ENCODE data around the gene SUMO1. TPM values are rescaled to one million over a fixed set of nuclear protein-coding genes. Genes with fewer than 3 reads are reported as not detected.
A peak's percentile ranks its signal among the peaks of the same experiment; 100 is the strongest.
"Not testable (repeated sequence)": the region's sequence is repeated elsewhere in the genome, so short reads cannot be mapped to it uniquely, and the experiment has no call there.

Gene SUMO1
- total RNA-seq, 1 experiment from 2014 or later, result 67.9 TPM

DNA sequence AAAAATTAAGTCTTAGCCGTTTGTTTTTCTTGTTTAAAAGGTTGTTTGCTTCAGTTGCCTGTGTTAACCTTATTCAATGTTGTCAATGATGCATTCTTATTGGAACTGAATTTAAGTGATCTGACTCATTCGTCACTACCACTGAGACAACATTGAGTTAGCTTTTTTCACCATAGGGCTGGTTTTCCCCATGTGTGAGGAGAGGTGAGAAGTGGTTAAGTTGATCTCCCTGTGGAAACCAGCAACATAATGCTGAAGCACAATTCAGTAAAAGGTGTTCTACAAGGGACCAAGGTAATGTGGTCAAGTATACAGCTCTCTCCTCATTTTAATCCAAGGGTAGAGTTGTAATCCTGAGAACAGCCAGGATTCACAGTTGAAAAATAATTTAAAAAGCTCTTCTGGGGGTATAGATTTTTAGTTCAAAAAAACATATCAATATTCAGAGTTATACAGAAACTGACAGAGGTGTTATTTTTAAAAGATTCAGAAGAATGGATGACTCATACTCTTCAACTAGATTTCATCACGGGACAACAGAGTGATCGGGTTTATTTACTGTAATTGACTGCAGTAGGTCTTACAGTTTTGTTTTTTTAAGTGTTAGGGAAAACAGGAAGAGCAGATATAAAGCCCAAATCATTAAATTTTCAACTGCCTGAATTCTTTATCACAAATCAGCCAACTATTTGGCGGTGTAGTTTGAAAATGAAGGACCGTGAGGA, 39.8 kb upstream of the SUMO1 start:
- peaks cover 71% of the 10 kb centered on the region for H3K36me3 Mint-ChIP-seq (ENCODE audit: insufficient read depth, unreplicated experiment)
- H3K27me3 Mint-ChIP-seq (ENCODE audit: insufficient read depth, unreplicated experiment), result no peaks in the 10 kb centered on the region
- CTCF ChIA-PET, result interaction anchor here (0.5 to 2.6 kb wide), 16 partner anchors 8 to 1257 kb away, joined by 3 to 14 read pairs (median 4); partner anchors contain the start of gene RAPH1
- H3K27ac Mint-ChIP-seq (ENCODE audit: low read depth, unreplicated experiment), result peak overlapping the region; percentile 57
- no peak for TF ChIP-seq CTCF (IDR thresholded peaks at IDR 0.05; ENCODE audit: unreplicated experiment)
- no peaks in the 10 kb centered on the region for H3K9me3 Mint-ChIP-seq (ENCODE audit: unreplicated experiment)
- DNase-seq (ENCODE audit: unreplicated experiment), result peak; percentile 79
- POLR2A ChIA-PET, result interaction anchor here (0.6 to 6.6 kb wide), 14 partner anchors 9 to 498 kb away, joined by 3 to 94 read pairs (median 4); partner anchors contain the start of genes BMPR2, NOP58 and SUMO1
- intact Hi-C loops (cut with micrococcal nuclease), result loop anchor here (2.0 to 5.0 kb wide), 2 partner anchors 41 to 101 kb away; partner anchors contain the start of gene SUMO1
- no TSS peak for BruUV-seq (replicated peaks)
- peaks cover 16% of the 10 kb centered on the region for H3K4me1 Mint-ChIP-seq (ENCODE audit: insufficient read depth, unreplicated experiment)
- peak overlapping the region; percentile 32 for H3K4me3 Mint-ChIP-seq (ENCODE audit: unreplicated experiment)

GRCh38 chr2:202276078-202276720, 37.8 kb upstream of the SUMO1 start:
- BruUV-seq (replicated peaks), result TSS peak; percentile 25
- peaks cover 51% of the 10 kb centered on the region for H3K36me3 Mint-ChIP-seq (ENCODE audit: insufficient read depth, unreplicated experiment)
- CTCF ChIA-PET, result interaction anchor here (0.6 to 0.7 kb wide), 3 partner anchors 13 to 1024 kb away, joined by 3 to 4 read pairs (median 3); no protein-coding TSS in a partner anchor
- intact Hi-C loops (cut with micrococcal nuclease), result loop anchor here (1.0 to 5.0 kb wide), 2 partner anchors 9 to 39 kb away; partner anchors contain the start of gene SUMO1
- H3K27ac Mint-ChIP-seq (ENCODE audit: low read depth, unreplicated experiment), result peak overlapping the region; percentile 87
- H3K4me1 Mint-ChIP-seq (ENCODE audit: insufficient read depth, unreplicated experiment), result peaks cover 16% of the 10 kb centered on the region
- POLR2A ChIA-PET, result interaction anchor here (2.8 to 6.6 kb wide), 3 partner anchors 9 to 102 kb away, joined by 10 to 94 read pairs (median 26); partner anchors contain the start of genes NOP58 and SUMO1
- not testable (repeated sequence) for H3K9me3 Mint-ChIP-seq (ENCODE audit: unreplicated experiment); H3K27me3 Mint-ChIP-seq (ENCODE audit: insufficient read depth, unreplicated experiment)
- peak; percentile 87 for DNase-seq (ENCODE audit: unreplicated experiment)
- peak overlapping the region; percentile 35 for H3K4me3 Mint-ChIP-seq (ENCODE audit: unreplicated experiment)

GRCh38 chr2:202270487-202270886, 32.1 kb upstream of the SUMO1 start:
- intact Hi-C loops (cut with micrococcal nuclease), result no loop called here
- Mint-ChIP-seq H3K4me3 (ENCODE audit: unreplicated experiment) (peak overlapping the region; percentile 35), H3K9me3 (ENCODE audit: unreplicated experiment) (no peaks in the 10 kb centered on the region), H3K36me3 (ENCODE audit: insufficient read depth, unreplicated experiment) (peaks cover 17% of the 10 kb centered on the region), H3K4me1 (ENCODE audit: insufficient read depth, unreplicated experiment) (no peaks in the 10 kb centered on the region), H3K27ac (ENCODE audit: low read depth, unreplicated experiment) (peak overlapping the region; percentile 35), H3K27me3 (ENCODE audit: insufficient read depth, unreplicated experiment) (no peaks in the 10 kb centered on the region)
- ChIA-PET POLR2A (interaction anchor here (0.6 to 6.2 kb wide), 3 partner anchors 34 to 262 kb away, joined by 5 to 46 read pairs (median 7); partner anchors contain the start of gene BMPR2), CTCF (interaction anchor here (0.6 kb wide), 1 partner anchor 107 kb away, joined by 3 read pairs; no protein-coding TSS in a partner anchor)
- BruUV-seq (replicated peaks), result no TSS peak
- no peak for TF ChIP-seq CTCF (IDR thresholded peaks at IDR 0.05; ENCODE audit: unreplicated experiment)
- DNase-seq (ENCODE audit: unreplicated experiment), result no peak

- Mint-ChIP-seq H3K4me1 (ENCODE audit: insufficient read depth, unreplicated experiment) (no peaks in the 10 kb centered on the region), H3K4me3 (ENCODE audit: unreplicated experiment) (no peak overlapping the region), H3K27ac (ENCODE audit: low read depth, unreplicated experiment) (no peak overlapping the region), H3K9me3 (ENCODE audit: unreplicated experiment) (no peaks in the 10 kb centered on the region), H3K27me3 (ENCODE audit: insufficient read depth, unreplicated experiment) (no peaks in the 10 kb centered on the region), H3K36me3 (ENCODE audit: insufficient read depth, unreplicated experiment) (peaks cover 12% of the 10 kb centered on the region)
- CTCF ChIA-PET, result interaction anchor here (0.6 kb wide), 1 partner anchor 24 kb away, joined by 5 read pairs; no protein-coding TSS in a partner anchor
- no TSS peak for BruUV-seq (replicated peaks)
- peak; percentile 23 for DNase-seq (ENCODE audit: unreplicated experiment)
- no peak for TF ChIP-seq CTCF (IDR thresholded peaks at IDR 0.05; ENCODE audit: unreplicated experiment)
- intact Hi-C loops (cut with micrococcal nuclease), result no loop called here
- POLR2A ChIA-PET, result interaction anchor here (0.6 to 6.2 kb wide), 5 partner anchors 8 to 109 kb away, joined by 3 to 94 read pairs (median 7); partner anchors contain the start of genes BMPR2 and SUMO1
Measured at GRCh38 chr2:202269585-202269984, 31.2 kb upstream of the SUMO1 start.

Measured in MCF 10A (cell line).